HG03442 (cell line): ENCODE measurements around the gene ZSWIM3.

ENCODE experiments used
- ATAC-seq: cut with Tn5 transposase; IDR thresholded peaks from one replicate; pipeline ENCODE4 v1.9.1; 2021; ENCODE audit warnings: mild to moderate bottlenecking, moderate library complexity; ENCODE audit not compliant: unreplicated experiment

ZSWIM3 gene

GRCh38 chr20:45925821-45926506 lies 68.5 kb downstream of the ZSWIM3 start:
- no peak for ATAC-seq

- no peak for ATAC-seq
Measured at GRCh38 chr20:45926731-45927070, 69.3 kb downstream of the ZSWIM3 start.

- ATAC-seq = no peak
Measured at GRCh38 chr20:45927071-45927878, 69.9 kb downstream of the ZSWIM3 start.
